ENCODE measurements around the gene UBE2G1. TPM values are rescaled to one million over a fixed set of nuclear protein-coding genes. Genes with fewer than 3 reads are reported as not detected.

UBE2G1 gene
- total and polyA plus RNA-seq, 10 of the 15 experiments (the other 5 are each of a cell fraction or from before 2014, with no cell fraction given) = 24.4 to 139 (median 77.4) TPM

GRCh38 chr17:4221163-4221562 lies 145.3 kb downstream of the UBE2G1 start:
- Histone ChIP-seq H3K27ac (ENCODE audit: control insufficient read depth, insufficient read depth) (no peak overlapping the region), H2AFZ (ENCODE audit: control insufficient read depth, low read depth, low read length) (no peak overlapping the region), H3K4me1 (ENCODE audit: control insufficient read depth, insufficient read depth, low read length) (no peaks in the 10 kb centered on the region), H3K4me2 (ENCODE audit: control insufficient read depth, insufficient read depth) (no peak overlapping the region), H4K20me1 (ENCODE audit: control insufficient read depth, insufficient read depth) (no peaks in the 10 kb centered on the region), H3K27me3 (replicated peaks in 1 of 2; ENCODE audit: control insufficient read depth in 2 of 2, insufficient read depth in 2 of 2, low read length in 1 of 2) (no peaks in the 10 kb centered on the region), H3K4me3 (no peak overlapping the region), H3K36me3 (ENCODE audit: control insufficient read depth in 2 of 2, insufficient read depth in 2 of 2, low read length in 1 of 2) (peaks cover 3 to 13% of the 10 kb centered on the region in 2 experiments; a peak in 3 of 4 replicates), H3K79me2 (ENCODE audit: control insufficient read depth, insufficient read depth, low read length) (no peaks in the 10 kb centered on the region), H3K9ac (ENCODE audit: control insufficient read depth, insufficient read depth, low read length) (no peak overlapping the region), H3K9me3 (replicated peaks; ENCODE audit: control insufficient read depth, insufficient read depth, low read length) (no peaks in the 10 kb centered on the region)
- POLR2A ChIA-PET = no interaction called here
- TF ChIP-seq TAF1 (IDR thresholded peaks at IDR 0.05; ENCODE audit: borderline replicate concordance, low read depth, low read length) = no peak
- TF ChIP-seq USF1 (IDR thresholded peaks at IDR 0.05; ENCODE audit: borderline replicate concordance, extremely low read length, insufficient read depth, low read depth, low read length) = no peak
- in situ Hi-C loops (cut with MboI) = no loop called here
- FAIRE-seq (no peak), ATAC-seq (no peak), DNase-seq (ENCODE audit: low read depth, low spot score) (no peak)
- SMC1A ChIA-PET (ENCODE audit: uncharacterized antibody, unreplicated experiment) = interaction anchor here (3.0 kb wide), 1 partner anchor 192 kb away, joined by 7 read pairs; no protein-coding TSS in a partner anchor
- WGBS (ENCODE audit: insufficient coverage, insufficient replicate concordance, low lambda C conversion rate, missing lambda C conversion rate) = 95% methylated on average over 4 of the region's 4 CpGs
- intact Hi-C loops (cut with micrococcal nuclease; ENCODE audit: unreplicated experiment) = no loop called here
- no TSS peak for BruUV-seq (replicated peaks)
- RAD21 ChIA-PET (ENCODE audit: unreplicated experiment) = no interaction called here
- CTCF ChIA-PET = interaction anchor here (0.6 to 3.4 kb wide), 2 partner anchors 192 to 198 kb away, joined by 3 to 11 read pairs; no protein-coding TSS in a partner anchor

GRCh38 chr17:4220655-4221054 lies 145.8 kb downstream of the UBE2G1 start:
- in situ Hi-C loops (cut with MboI) = no loop called here
- H3K4me1 ChIP-seq (ENCODE audit: control insufficient read depth, insufficient read depth, low read length) = no peaks in the 10 kb centered on the region
- WGBS (ENCODE audit: insufficient coverage, insufficient replicate concordance, low lambda C conversion rate, missing lambda C conversion rate) = 90% methylated on average over 7 of the region's 7 CpGs
- no peaks in the 10 kb centered on the region for H3K79me2 ChIP-seq (ENCODE audit: control insufficient read depth, insufficient read depth, low read length)
- ChIA-PET POLR2A (no interaction called here), CTCF (interaction anchor here (0.6 to 3.4 kb wide), 4 partner anchors 21 to 199 kb away, joined by 3 to 11 read pairs (median 6); no protein-coding TSS in a partner anchor), SMC1A (ENCODE audit: uncharacterized antibody, unreplicated experiment) (interaction anchor here (1.1 to 3.0 kb wide), 2 partner anchors 10 to 192 kb away, joined by 6 to 7 read pairs; no protein-coding TSS in a partner anchor), RAD21 (ENCODE audit: unreplicated experiment) (interaction anchor here (2.1 kb wide), 1 partner anchor 193 kb away, joined by 8 read pairs; no protein-coding TSS in a partner anchor)
- H3K27ac ChIP-seq (ENCODE audit: control insufficient read depth, insufficient read depth) = no peak overlapping the region
- no peak overlapping the region for H3K4me2 ChIP-seq (ENCODE audit: control insufficient read depth, insufficient read depth)
- no peaks in the 10 kb centered on the region for H4K20me1 ChIP-seq (ENCODE audit: control insufficient read depth, insufficient read depth)
- no peak for TF ChIP-seq PML (IDR thresholded peaks at IDR 0.05; ENCODE audit: low read length)
- TF ChIP-seq MLLT1 (IDR thresholded peaks at IDR 0.05) = no peak
- no peak for TF ChIP-seq KDM1A (IDR thresholded peaks at IDR 0.05; ENCODE audit: borderline replicate concordance)
- TF ChIP-seq SMC3 (IDR thresholded peaks at IDR 0.05; ENCODE audit: borderline replicate concordance, low read length) = no peak
- no peak for TF ChIP-seq POU2F2 (IDR thresholded peaks at IDR 0.05; ENCODE audit: borderline replicate concordance, low read depth, low read length)
- BruUV-seq (replicated peaks) = no TSS peak
- intact Hi-C loops (cut with micrococcal nuclease; ENCODE audit: unreplicated experiment) = no loop called here
- peaks cover 3 to 13% of the 10 kb centered on the region in 2 experiments; a peak in 3 of 4 replicates for H3K36me3 ChIP-seq (ENCODE audit: control insufficient read depth in 2 of 2, insufficient read depth in 2 of 2, low read length in 1 of 2)
- FAIRE-seq (no peak), DNase-seq (ENCODE audit: low read depth, low spot score) (no peak), ATAC-seq (no peak)
- no peak overlapping the region for H2AFZ ChIP-seq (ENCODE audit: control insufficient read depth, low read depth, low read length)
- H3K9me3 ChIP-seq (replicated peaks; ENCODE audit: control insufficient read depth, insufficient read depth, low read length) = no peaks in the 10 kb centered on the region
- H3K4me3 ChIP-seq = no peak overlapping the region
- H3K9ac ChIP-seq (ENCODE audit: control insufficient read depth, insufficient read depth, low read length) = no peak overlapping the region
- H3K27me3 ChIP-seq (replicated peaks in 1 of 2; ENCODE audit: control insufficient read depth in 2 of 2, insufficient read depth in 2 of 2, low read length in 1 of 2) = no peaks in the 10 kb centered on the region
